GM18526 (cell line): ENCODE results near the gene RANBP2.

Experiments used
- POLR2A ChIP-seq: IDR thresholded peaks from 3 replicates; pipeline ENCODE4 v1.6.1; 2011; ENCODE audit not compliant: insufficient read length; ENCODE audit errors: extremely low read depth

Gene RANBP2

DNA sequence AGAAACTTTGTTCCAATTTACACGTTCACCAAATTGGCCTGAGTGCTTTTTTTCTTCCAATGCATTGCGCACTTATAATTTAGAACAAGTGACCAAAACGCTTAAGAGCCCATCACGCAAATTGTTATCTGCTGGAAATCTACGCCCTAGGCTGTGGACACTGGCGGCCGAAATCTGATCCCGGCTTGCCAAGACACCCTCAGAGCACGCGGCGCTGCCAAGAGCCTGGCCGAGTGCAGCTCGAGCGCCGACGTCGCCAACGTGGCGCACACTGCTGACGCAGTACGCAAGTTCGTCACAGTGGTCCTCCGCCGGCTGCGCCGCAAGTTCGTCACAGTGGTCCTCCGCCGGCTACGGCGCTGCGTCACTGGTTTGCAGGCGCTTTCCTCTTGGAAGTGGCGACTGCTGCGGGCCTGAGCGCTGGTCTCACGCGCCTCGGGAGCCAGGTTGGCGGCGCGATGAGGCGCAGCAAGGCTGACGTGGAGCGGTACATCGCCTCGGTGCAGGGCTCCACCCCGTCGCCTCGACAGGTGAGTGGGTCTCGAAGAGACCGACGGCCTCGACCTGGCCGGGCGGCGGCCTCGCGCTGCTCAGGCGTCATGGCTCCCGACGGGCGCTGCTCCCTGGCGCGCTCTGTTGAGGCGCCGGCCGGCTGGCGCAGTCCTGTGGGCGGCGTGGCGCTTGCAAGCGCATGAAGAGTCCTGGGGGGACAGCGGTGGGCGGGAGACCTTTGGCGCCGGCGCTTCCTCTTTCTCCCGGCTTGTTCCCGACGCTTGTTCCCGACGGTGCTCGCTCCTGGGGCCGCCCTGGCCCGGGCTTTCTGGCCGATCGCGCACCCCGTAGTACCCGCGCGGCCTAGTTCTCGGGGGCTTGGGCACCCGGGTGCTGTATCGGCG lies at the start of gene RANBP2:
Gene RANBP2 (plus strand): TSS at position 334 of the 896 bp plus-strand sequence. CDS start 125 bp downstream, at position 459.
- TF ChIP-seq POLR2A: peak; percentile 96

DNA sequence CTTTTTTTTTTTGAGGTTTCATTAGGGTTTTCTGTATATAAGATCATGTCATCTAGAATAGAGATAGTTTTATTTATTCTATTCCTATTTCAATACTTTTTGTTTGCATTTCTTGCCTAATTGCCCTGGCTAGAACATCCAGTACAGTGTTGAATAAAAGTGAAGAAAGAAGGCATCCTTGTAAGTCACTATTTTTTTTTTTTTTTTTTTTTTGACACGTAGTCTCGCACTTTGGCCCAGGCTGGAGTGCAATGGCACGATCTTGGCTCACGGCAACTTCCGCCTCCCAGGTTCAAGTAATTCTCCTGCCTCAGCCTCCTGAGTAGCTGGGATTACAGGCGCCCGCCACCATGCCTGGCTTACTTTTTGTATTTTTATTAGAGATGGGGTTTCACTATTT lies 27.8 kb upstream of the RANBP2 start:
- no peak for TF ChIP-seq POLR2A

DNA sequence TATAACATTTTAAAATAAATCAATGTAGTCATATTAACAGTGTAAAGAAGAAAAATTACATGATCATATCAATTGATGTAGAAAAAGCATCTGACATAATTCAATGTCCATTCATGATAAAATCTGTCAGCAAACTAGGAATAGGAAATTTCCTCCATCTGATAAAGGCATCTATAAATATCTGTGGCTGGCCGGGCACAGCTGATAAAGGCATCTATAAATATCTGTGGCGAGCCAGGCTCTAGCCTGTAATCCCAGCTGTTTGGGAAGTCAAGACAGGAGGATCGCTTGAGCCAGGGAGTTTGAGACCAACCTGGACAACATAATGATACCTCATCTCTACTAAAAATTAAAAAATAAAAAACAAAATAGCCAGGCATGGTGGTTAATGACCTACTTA lies 18.1 kb upstream of the RANBP2 start:
- no peak for TF ChIP-seq POLR2A

DNA sequence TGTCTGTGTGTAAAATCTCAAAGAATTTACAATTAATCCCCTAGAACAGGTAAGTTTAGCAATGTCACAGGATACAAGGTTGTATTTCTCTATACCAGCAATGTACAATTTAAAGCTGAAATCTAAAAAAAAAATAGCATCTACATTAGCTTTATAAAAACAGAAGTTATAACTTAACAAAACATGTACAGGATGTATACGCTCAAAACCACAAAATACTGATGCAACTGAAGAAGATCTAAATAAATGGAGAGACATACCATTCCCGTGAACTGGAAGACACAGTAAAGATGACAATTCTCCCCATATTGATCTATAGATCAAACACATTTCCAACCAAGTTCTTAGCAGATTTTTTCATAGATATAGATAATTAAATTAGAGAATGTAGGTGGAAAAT lies 17.5 kb upstream of the RANBP2 start:
- TF ChIP-seq POLR2A: no peak

DNA sequence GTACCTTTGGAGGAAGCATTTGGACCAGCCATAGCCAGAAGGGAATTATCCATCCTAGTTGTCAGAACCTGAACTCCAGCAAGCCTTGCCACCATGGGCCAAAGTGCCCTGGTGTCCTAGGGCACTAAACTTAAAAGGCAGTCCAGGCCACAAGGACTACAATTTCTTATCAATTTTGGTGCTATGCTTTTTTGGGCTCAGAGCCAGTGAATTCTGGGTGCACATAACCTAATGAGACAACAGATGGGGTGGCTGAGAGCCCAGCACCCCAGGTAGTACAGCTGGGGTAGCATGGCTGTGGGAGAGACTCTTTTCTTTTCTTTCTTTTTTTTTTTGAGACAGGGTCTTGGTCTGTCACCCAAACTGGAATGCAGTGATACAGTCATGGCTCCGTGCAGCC lies 14.4 kb upstream of the RANBP2 start:
- no peak for TF ChIP-seq POLR2A

DNA sequence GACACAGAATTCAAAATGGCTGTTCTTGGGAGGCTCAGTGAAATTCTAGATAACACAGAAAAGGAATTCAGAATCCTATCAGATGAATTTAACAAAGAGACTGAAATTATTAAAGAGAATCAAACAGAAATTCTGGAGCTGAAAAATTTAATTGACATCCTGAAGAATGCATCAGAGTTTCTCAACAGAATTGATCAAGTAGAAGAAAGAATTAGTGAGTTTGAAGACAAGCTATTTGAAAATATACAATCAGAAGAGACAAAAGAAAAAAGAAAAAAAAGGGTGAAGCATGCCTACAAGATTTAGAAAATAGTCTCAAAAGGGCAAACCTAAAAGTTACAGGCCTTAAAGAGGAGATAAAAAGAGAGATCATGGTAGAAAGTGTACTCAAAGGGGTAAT lies 12.0 kb upstream of the RANBP2 start:
- no peak for TF ChIP-seq POLR2A

DNA sequence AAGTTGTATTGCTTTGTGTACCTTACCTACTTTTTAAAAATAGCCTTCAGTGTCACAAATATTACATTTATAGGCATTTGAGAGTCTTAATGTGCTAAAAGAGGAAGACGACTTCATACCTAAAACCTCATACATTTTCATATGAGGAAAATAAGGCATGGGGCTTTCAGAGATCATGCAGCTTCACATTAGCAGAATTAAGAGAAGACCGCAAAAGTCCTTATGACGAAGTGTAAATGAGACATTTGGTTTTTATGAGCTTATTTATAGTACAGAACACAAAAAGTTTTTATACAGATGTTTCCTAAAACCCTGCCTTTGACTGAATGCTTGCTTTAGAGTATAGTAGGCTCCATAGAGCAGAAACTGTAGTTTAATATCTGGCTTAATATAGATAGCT lies 57.2 kb downstream of the RANBP2 start:
- no peak for TF ChIP-seq POLR2A

DNA sequence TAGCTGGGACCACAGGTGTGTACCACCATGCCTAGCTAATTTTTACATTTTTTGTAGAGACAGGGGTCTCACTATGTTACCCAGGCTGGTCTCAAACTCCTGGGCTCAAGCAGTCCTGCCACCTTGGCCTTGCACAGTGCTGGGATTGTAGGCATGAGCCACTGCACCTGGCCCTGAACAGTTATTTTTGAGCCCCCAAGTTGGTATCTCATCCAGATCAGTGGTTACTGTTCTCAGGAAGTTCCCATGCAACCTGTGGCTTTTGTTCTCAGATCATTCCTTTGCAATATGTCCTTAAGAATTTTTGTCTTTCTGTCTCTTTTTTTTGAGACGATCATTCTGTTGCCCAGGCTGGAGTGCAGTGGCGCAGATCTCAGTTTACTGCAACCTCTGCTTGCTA lies 59.6 kb downstream of the RANBP2 start:
- no peak for TF ChIP-seq POLR2A

DNA sequence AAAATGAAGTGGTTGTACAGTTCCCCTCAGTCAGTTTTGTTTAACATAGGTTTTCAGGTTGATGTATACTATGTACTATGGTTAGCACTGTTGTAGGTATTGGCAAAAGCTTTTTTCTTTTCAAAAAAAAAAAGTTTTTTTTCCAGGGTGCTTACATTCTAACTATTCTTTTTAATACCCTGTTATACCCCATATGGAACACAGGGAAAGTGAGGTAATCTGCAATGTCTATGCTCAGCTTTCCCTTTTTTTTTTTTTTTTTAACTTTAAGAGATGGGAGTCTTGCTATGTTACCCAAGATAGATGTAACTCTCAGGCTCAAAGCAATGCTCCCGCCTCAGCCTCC lies 66.7 kb downstream of the RANBP2 start:
- TF ChIP-seq POLR2A: no peak

DNA sequence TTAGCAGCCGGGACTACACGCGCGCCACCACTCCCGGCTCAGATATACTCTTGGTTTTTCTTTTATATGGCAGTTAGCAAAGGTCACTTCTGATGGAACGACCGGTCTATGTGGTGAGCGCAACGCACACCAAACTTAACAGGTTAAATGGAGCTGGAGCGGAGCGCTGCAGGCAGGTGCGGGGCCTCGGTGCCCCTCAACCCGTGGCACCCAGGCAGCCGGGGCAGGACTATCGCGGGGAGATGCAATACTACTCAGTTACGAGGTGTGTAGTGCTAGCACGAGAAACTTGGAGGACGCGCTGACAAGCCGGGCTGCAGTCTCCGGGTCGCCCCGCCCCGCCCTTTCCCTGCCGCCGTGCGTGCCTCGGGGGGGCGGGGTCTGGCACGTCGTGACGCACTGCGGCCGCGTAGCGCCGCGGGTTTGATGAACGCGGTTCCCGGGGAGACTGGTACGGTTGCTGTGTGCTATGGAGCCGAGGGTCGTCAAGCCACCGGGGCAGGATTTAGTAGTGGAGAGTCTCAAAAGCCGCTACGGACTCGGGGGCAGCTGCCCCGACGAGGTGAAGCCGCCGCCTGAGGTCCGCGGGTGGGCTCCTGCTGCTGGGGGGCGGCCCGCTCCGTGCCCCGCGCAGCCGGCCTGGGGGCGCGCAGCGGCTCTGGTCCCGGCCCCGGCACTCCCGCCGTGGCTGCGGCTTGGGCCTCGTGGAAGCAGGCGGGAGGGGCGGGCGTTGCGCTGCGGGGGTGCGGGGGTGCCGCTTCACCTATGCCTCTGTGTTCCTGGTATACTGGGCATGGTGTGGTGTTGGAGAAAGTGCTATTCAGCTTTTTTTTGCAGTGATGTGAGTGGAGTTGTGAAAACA lies 67.3 kb downstream of the RANBP2 start, which contains the start of gene CCDC138:
Gene CCDC138 (plus strand): TSS at position 418 of the 862 bp plus-strand sequence. CDS start 52 bp downstream, at position 470.
- peak; percentile 84 for TF ChIP-seq POLR2A

DNA sequence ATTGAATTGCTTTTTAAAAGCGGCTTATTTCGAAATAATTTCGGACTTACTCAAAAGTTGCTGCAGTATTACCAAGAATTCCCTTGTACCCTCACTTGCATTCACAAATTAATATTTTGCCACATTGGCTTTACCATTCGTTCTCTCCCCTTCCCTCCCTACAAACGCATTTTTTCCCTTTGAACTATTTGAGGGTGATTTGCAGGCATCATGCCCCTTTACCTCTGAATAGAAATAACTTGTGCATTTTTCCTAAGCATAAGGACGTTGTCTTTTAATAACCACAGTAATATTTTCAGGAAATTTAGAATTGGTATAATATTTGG lies 67.9 kb downstream of the RANBP2 start:
- TF ChIP-seq POLR2A: no peak

DNA sequence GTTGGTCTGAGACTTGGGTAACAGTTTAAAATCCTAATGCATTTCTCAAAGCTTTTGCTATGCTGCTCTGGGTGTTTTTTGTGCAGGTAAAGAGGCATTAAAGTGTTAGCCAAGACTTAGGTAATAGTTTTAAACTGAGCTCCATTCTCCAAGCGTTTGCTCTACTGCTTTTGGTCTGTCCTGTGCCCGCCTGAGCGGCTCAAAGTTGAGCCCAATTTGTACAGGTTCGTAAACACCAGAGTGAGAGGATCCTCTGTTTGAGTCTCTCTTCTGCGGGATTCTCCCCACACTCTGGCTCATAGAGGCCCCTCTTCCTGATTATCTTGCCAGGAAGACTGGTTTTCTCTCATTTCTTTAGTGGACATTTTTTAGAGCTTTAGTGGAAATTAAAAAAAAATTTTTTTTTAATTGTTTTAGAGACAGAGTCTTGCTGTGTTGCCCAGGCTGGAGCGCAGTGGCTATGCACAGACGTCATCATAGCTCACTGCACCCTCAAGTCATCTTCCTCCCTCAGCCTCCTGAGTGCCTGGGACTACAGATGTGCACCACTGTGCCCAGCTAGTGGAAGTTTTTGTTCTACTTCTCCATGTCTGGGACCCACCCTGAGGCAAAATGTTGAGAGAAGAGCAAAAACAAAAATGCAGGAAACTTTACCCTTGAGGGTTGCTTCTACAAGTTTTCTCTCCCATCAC lies 83.9 kb downstream of the RANBP2 start:
- TF ChIP-seq POLR2A: no peak

DNA sequence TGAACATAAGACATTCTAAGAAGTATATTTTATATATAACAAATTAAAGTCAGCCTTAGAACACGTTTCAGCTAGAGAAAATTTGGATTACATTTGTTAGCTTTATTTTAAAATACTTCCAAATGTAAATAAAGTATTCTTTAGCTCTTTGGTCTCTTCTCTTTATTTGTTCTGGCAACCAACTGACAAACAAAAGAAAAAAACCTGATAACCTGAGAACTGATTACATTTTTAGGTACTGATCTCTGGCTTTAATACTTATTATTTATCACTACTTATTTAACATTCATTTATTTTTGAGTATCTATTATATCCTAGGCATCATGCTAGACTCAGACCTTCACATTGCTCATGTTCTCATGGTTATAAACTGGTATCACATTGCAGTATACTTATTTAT lies 85.8 kb downstream of the RANBP2 start:
- no peak for TF ChIP-seq POLR2A

DNA sequence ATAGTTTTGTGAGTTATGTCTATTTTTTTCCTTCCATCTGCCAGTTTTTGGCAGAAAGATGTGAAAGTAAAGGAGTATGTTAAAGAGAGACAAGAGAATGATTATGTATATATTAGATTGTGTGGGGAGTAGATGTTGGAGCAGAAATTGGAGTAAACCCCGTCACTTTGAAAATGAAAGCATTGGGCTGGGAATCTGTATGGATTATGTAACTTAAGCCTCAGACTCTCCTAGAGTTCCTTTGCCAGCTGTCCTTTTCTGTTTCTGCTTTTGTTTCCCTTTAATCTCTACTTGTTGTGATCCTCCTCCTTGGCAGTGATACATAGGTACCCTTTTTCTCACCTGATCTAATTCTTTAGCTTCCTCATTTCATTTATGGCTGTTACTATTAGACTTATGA lies 86.5 kb downstream of the RANBP2 start:
- no peak for TF ChIP-seq POLR2A

DNA sequence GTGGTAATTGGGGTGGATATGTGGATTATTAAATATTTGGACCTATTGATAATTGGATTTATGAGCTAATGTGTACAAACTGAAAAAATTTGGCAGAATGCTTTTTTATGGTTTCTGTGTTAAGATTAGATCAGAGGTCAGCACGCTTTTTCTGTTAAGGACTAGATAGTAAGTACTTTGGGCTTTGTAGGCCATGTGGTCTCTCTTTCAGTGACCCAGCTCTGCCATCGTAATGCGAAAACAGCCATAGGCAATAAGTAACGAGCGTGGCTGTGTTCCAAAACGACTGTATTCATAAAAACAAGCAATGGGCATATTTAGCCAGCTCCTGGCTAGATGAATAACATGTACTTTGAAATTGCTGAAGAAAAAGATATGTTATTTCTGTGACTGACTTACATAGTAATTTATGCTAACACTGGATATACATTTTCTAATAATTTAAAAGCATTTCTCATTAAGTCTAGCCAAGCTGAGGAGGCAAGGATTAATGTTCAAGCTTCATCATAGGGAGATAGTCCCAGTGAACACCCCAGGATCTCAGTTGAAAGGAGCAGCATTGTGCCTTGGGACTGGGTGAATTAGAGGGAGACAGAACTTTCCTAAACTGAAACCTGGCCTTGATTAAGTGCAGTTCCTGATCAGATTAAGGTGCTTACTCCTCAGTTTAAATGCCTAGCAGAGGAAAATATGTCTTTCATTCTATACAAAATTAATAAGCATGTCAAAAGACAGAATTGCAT lies 87.3 kb downstream of the RANBP2 start:
- no peak for TF ChIP-seq POLR2A

DNA sequence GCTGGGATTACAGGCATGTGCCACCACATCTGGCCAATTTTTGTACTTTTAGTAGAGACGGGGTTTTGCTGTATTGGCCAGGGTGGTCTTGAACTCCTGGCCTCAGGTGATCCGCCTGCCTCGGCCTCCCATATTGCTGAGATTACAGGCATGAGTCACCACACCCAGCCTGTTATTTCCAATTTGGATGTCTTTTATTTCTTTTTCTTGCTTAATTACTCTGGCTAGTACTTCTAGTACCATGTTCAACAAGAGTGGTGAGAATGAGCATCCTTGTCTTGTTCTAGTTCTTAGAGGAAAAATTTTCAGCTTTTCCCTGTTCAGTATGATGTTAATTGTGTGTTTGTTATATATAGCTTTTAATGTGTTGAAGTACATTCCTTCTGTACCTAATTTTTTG lies 90.7 kb downstream of the RANBP2 start:
- no peak for TF ChIP-seq POLR2A
